PFSK-1 (cell line): Measurements from ENCODE around the gene DHPS.
A peak's percentile ranks its signal among the peaks of the same experiment; 100 is the strongest.

Experiments used
- FOXP2 ChIP-seq: optimal IDR thresholded peaks from 2 replicates; pipeline ENCODE3; 2011; ENCODE audit warnings: borderline replicate concordance, control low read depth, inconsistent platforms; ENCODE audit not compliant: insufficient read depth; ENCODE audit errors: extremely low read length, extremely low read depth
- POLR2AphosphoS5 ChIP-seq: IDR thresholded peaks from 2 replicates; pipeline ENCODE4 v1.6.1; 2012; ENCODE audit warnings: low read depth, mild to moderate bottlenecking, control low read depth, low read length, moderate library complexity
- SIN3A ChIP-seq: IDR thresholded peaks from 2 replicates; pipeline ENCODE4 v1.6.1; 2012; ENCODE audit warnings: mild to moderate bottlenecking, low read length, moderate library complexity, borderline replicate concordance; ENCODE audit not compliant: insufficient read depth
- TAF1 ChIP-seq: IDR thresholded peaks from 2 replicates; pipeline ENCODE4 v1.6.1; 2012; ENCODE audit warnings: low read length, control low read depth, borderline replicate concordance; ENCODE audit not compliant: insufficient read depth
- TF ChIP-seq, protein P1 (sequence below), 2 experiments: IDR thresholded peaks; 2 replicates each; pipeline versions ENCODE4 v1.6.1 to v1.8.0; 2011 to 2012; ENCODE audit warnings: low read depth in 2 of 2, low read length in 2 of 2, control low read depth in 1 of 2, inconsistent platforms in 1 of 2, mild to moderate bottlenecking in 1 of 2, moderate library complexity in 1 of 2; ENCODE audit not compliant: insufficient read depth in 1 of 2

The DHPS gene

DNA sequence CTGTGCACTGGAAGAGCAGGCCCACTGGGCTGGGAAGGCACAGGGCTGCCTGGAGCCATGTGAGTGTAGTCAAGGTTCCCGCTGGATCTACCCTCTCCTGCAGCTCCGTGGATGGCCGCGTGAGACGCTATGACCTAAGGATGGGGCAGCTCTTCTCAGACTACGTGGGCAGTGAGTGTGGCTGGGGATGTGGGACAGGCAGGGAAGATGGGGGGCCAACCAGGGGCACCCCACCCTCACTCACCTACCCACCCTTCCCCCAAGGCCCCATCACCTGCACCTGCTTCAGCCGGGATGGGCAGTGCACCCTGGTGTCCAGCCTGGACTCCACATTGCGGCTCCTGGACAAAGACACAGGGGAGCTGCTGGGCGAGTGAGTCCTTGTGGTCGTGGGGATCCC is 8.9 kb downstream of the DHPS start:
- TF ChIP-seq, protein P1, sequence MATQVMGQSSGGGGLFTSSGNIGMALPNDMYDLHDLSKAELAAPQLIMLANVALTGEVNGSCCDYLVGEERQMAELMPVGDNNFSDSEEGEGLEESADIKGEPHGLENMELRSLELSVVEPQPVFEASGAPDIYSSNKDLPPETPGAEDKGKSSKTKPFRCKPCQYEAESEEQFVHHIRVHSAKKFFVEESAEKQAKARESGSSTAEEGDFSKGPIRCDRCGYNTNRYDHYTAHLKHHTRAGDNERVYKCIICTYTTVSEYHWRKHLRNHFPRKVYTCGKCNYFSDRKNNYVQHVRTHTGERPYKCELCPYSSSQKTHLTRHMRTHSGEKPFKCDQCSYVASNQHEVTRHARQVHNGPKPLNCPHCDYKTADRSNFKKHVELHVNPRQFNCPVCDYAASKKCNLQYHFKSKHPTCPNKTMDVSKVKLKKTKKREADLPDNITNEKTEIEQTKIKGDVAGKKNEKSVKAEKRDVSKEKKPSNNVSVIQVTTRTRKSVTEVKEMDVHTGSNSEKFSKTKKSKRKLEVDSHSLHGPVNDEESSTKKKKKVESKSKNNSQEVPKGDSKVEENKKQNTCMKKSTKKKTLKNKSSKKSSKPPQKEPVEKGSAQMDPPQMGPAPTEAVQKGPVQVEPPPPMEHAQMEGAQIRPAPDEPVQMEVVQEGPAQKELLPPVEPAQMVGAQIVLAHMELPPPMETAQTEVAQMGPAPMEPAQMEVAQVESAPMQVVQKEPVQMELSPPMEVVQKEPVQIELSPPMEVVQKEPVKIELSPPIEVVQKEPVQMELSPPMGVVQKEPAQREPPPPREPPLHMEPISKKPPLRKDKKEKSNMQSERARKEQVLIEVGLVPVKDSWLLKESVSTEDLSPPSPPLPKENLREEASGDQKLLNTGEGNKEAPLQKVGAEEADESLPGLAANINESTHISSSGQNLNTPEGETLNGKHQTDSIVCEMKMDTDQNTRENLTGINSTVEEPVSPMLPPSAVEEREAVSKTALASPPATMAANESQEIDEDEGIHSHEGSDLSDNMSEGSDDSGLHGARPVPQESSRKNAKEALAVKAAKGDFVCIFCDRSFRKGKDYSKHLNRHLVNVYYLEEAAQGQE (IDR thresholded peaks at IDR 0.05; ENCODE audit: insufficient read depth in 1 of 2, low read depth in 2 of 2, low read length in 2 of 2) = no peak
- TF ChIP-seq FOXP2 = no peak
- TF ChIP-seq POLR2AphosphoS5 = no peak
- no peak for TF ChIP-seq SIN3A
- TF ChIP-seq TAF1 = no peak

DNA sequence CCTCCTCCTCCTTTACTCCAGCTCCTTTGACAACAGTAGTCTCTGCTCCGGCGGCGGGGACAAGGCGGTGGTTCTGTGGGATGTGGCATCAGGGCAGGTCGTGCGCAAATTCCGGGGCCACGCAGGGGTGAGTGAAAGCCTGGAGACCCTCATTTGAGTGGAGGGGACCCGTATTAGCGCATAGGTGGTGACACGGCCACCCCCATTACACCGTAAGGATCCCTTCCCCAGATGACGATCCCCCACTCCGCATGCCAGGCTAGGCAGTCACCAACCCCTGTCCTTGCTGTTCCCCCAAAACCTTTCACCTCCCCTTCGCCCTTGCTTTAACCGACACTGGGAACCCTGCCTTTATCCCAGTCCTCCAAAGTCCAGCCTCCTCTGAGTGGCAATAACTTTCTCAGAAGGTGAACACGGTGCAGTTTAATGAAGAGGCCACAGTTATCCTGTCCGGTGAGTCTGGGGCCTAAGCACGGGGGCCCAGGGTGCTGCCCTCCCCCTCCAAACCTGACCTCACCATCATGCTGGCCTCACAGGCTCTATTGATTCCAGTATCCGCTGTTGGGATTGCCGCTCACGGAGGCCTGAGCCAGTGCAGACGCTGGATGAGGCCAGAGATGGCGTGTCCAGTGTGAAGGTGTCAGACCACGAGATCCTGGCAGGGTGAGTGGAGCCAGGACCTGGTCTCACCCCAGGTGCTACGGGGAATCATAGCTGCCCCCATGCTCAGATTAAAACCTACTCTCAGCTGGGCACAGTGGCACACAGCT is 11.3 kb downstream of the DHPS start:
- TF ChIP-seq SIN3A = no peak
- TF ChIP-seq POLR2AphosphoS5 = peak; percentile 51

DNA sequence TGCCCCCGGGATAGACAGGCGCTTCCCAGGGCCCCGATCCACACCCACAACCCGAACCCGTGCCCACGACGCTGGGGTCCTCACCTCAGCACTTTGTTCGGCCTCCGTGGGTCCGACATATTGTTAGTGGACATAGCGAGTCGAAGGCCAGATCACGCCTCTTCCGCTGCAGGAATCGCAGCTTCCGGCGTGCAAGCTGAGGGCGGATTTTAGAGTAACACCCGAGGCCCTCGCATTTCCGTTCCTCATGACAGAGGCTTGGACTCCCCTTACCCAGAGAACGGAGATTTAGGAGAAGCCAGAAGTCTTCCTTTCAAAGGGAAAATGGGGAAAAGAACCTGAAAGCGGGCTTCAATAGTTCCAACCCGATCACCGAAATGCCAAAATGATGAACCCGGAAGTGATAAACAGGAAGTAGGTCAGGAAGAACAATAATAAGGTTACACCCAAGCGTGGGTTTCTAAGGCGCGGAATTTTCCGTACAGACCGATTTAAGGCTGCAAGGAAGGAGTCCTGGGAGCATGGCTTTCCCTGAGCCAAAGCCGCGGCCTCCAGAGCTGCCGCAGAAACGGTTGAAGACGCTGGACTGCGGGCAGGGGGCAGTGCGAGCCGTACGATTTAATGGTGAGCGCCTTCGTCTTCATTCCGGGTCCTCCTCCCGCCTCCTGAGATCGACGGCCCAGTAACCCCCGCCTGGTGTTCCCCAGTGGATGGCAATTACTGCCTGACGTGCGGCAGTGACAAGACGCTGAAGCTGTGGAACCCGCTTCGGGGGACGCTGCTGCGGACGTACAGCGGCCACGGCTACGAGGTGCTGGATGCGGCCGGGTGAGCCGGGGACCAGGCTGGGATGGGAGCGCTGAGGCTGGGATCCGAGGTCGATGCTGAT is 12.2 kb downstream of the DHPS start:
- TF ChIP-seq TAF1 (peak; percentile 57; the same call in 1 of the 2 replicates), FOXP2 (peak; percentile 37), SIN3A (no peak), POLR2AphosphoS5 (no peak; the same call in 1 of the 2 replicates)

DNA sequence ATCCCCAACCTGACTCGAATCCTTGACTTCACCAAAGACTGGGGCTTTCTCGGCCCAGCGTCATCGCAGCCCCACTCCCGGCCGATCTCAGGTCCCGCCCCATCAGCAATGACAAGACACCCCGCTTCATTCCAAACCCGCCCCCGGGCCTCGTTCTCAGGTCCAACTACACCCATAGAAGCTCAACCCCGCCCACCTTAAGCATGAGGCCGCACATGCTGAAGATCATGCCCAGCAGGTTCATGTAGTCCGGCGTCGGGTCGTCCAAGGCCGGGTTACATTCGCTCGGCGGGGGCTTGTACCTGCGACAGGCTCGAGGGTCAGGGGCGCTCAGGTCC is 12.8 kb downstream of the DHPS start:
- TF ChIP-seq, protein P1 (IDR thresholded peaks at IDR 0.05; ENCODE audit: insufficient read depth in 1 of 2, low read depth in 2 of 2, low read length in 2 of 2) = no peak
- TF ChIP-seq TAF1 = no peak
- no peak for TF ChIP-seq SIN3A
- TF ChIP-seq POLR2AphosphoS5 = no peak
- TF ChIP-seq FOXP2 = no peak

DNA sequence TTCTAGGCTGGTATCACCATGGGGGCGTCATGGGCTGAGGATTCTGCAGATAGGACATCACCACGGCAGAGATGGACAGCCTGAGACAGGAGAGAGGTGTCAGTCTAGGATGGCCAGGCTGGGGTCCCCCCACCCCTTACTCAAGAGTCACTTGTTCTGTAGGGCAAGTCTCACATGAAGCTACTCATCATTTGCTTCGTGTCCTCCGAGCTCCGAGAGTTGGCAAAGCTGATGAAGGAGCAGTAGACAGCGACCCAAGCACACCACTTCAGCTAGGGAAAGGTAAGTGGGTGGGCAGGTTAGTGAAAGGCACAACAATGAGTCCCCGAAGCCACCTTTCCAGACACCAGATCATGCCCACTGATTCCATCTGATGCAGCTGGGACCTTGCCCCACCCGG is 13.3 kb downstream of the DHPS start:
- TF ChIP-seq TAF1 (no peak), FOXP2 (no peak), POLR2AphosphoS5 (no peak), SIN3A (no peak)
- TF ChIP-seq, protein P1 (IDR thresholded peaks at IDR 0.05; ENCODE audit: insufficient read depth in 1 of 2, low read depth in 2 of 2, low read length in 2 of 2) = no peak
